ENCODE results near the gene RDH12.
"Not testable (repeated sequence)": the region's sequence is repeated elsewhere in the genome, so short reads cannot be mapped to it uniquely, and the experiment has no call there.

RDH12 gene

DNA sequence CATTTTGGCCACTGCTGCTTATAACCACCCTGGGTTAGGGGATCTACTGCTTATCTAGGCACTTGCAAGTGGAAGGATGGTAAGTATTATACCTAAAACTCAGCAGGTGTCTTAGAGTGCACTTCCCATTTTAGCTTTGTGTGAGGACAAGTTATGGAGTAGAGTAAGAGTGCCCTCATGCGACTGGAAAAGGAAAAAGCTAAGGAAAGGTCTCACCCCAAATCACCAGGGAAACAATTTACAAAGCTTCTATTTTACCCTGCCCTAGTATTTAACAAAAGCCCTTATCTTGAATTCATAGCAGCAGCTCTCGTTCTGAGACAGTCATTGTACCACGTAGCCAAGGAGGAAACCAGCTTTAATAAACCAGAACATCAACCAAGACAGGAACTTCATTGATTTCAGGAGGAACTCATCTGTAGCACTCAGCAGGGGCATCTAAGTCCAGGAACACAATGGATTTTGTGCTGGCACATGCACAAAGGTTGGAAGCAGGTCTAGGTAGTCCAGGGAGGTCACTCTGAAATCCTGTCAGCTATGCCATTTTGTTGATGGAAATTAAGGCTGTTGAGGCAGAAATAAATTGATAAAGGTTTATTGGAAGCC is 2.9 kb downstream of the RDH12 start:
- no peak overlapping the region for H3K4me3 ChIP-seq (ENCODE audit: low read depth, low read length)
- TF ChIP-seq, protein P1, sequence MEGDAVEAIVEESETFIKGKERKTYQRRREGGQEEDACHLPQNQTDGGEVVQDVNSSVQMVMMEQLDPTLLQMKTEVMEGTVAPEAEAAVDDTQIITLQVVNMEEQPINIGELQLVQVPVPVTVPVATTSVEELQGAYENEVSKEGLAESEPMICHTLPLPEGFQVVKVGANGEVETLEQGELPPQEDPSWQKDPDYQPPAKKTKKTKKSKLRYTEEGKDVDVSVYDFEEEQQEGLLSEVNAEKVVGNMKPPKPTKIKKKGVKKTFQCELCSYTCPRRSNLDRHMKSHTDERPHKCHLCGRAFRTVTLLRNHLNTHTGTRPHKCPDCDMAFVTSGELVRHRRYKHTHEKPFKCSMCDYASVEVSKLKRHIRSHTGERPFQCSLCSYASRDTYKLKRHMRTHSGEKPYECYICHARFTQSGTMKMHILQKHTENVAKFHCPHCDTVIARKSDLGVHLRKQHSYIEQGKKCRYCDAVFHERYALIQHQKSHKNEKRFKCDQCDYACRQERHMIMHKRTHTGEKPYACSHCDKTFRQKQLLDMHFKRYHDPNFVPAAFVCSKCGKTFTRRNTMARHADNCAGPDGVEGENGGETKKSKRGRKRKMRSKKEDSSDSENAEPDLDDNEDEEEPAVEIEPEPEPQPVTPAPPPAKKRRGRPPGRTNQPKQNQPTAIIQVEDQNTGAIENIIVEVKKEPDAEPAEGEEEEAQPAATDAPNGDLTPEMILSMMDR (IDR thresholded peaks at IDR 0.05; ENCODE audit: low read depth, low read length), result peak; percentile 68

DNA sequence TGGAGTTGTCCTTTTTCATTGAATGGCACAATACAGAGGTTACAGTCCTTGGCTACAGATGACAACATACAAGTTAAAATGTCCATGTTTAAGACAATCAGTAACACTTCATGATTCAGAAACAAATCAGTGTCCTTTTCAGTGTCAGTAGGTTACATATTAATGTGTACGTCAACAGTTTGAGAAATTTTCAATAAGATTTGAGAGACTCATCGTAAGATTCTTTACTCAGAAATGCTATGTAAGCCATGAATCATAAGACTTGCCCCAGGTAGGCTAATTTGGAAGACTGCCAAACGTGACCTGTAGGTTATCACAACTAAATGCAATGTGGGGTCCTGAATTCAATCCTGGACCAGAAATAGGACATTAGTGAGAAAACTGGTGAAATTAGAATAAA is 3.5 kb downstream of the RDH12 start:
- H3K4me3 ChIP-seq (ENCODE audit: low read depth, low read length), result no peak overlapping the region
- TF ChIP-seq, protein P1 (IDR thresholded peaks at IDR 0.05; ENCODE audit: low read depth, low read length), result no peak

DNA sequence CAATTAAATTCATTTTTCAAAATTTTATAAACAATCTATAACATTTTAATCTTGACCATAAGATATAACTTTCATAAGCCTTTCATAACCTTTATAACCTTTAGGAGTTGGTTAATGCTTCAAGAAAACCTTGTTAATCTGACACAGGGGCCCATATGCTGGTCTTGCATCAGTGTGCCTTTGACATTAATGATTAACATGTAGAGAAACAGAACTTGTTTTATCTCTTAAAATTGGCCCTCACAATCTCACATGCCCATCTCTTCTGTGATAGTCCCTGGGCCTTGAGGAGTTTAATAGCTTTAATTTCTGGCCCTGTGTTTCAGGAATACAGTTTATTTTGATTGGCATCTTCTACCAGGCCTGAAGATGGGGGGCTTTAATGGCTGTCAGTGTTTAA is 7.7 kb downstream of the RDH12 start:
- not testable (repeated sequence) for H3K4me3 ChIP-seq (ENCODE audit: low read depth, low read length)

DNA sequence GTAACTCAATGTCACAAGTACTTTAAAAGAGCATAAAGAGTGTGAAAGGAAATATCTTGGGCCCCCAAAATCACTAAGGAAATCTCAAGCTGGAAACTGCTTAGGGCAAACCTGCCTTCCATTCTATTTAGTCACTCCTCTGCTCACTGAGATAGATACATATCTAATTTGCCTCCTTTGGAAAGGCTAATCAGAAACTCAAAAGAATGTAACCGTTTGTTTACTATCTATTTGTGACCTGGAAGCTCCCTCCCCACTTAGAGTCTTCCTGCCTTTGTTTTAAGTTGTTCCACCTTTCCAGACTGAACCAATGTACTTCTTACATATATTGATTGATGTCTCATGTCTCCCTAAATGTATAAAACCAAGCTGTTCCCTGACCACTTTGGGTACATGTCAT is 8.1 kb downstream of the RDH12 start:
- not testable (repeated sequence) for H3K4me3 ChIP-seq (ENCODE audit: low read depth, low read length)

DNA sequence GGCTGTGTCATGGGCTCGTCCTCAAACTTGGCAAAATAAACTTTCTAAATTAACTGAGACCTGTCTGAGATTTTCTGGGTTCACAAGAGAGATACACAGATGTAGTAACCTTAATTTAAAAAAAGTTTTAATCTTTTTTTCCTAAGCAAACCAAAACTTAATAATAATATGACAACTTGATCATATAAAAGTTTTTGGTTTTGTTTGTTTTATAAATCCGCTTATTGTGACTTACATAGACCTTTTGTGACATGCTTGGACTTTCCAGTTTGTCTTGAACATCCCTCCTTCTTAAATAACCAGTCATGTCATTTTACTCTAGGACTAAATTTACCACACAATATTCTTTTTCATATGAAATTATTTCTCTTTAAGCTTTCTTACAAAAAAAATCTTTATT is 8.5 kb downstream of the RDH12 start:
- TF ChIP-seq, protein P1 (IDR thresholded peaks at IDR 0.05; ENCODE audit: low read depth, low read length), result no peak
- H3K4me3 ChIP-seq (ENCODE audit: low read depth, low read length), result no peak overlapping the region

DNA sequence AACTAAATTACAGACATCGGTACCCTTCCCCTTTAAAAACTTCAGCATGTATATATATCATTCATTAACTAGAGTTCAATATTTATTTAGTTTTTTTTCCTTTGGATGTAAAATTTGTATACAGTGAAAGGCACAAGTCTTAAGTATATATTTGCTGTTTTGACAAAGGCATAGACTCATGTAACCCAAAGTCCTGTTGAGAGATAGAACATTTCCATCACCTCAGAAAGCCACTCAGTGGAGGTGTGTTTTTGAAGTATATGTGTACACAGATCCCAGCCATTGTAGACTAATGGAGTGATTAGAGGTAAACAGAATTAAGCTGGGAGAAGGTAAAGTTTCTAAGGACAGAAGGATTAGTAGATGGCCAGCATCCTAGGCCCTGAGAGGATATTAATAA is 15.4 kb downstream of the RDH12 start:
- TF ChIP-seq, protein P1 (IDR thresholded peaks at IDR 0.05; ENCODE audit: low read depth, low read length), result no peak

DNA sequence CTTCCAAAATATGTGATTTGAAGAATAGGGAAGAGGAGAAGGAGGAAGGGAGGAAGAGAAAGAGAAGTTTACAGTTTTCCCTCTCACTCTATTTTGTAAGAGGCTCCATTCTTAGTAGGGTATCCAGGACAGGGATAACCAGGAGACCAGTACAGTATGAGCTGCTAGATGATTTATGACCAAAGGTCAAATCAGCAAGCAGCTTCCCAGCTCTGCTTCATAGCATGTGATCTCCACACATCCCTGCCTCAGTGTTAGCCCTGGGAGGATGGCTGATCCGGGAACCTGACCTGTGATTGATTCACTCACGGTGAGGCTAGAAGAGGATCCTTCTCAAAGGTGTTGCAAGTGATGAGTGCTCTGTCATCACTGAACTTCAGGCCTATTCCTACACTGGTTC is 16.6 kb downstream of the RDH12 start:
- TF ChIP-seq, protein P1 (IDR thresholded peaks at IDR 0.05; ENCODE audit: low read depth, low read length), result no peak
- no peak overlapping the region for H3K4me3 ChIP-seq (ENCODE audit: low read depth, low read length)

More for the DNA sequence above, 15.4 kb downstream of the RDH12 start:
- H3K4me3 ChIP-seq (ENCODE audit: low read depth, low read length), result no peak overlapping the region

DNA sequence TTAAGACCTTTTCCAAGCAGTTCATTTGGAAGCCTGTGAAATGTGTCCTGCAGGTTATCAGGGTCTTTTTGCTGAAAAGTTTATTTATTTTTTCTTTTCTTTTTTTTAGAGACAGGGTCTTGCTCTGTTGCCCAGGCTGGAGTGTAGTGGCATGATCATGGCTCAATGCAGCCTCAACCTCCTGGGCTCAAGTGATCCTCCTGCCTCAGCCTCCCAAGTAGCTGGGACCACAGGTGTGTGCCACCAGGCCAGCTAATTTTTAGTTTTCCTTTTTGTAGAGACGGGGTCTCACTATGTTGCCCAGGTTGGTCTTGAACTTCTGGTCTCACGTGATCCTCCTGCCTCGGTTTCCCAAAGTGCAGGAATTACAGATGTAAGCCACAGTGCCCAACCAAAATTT is 17.7 kb downstream of the RDH12 start:
- H3K4me3 ChIP-seq (ENCODE audit: low read depth, low read length), result not testable (repeated sequence)

DNA sequence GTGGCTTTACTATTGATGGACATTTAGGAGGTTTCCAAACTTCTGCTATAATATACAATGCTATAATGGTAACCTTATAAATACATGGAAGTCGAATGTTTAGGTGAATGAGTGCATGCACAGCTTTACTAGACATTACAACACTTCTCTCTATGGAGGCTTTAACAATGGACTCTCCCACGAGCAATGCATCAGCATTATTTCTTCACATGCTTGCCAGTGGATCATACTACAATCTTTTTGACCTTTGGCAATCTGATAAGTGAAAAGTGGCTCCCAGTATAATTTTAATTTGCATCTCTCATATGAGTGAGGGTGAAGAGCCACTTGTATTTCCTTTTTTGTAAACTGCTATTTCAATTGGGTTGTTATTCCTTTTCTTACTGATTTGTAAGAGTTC is 18.2 kb downstream of the RDH12 start:
- TF ChIP-seq, protein P1 (IDR thresholded peaks at IDR 0.05; ENCODE audit: low read depth, low read length), result no peak

More for the DNA sequence above, 18.2 kb downstream of the RDH12 start:
- no peak overlapping the region for H3K4me3 ChIP-seq (ENCODE audit: low read depth, low read length)

Measured in WI38 (cell line).